ENCODE measurements around the gene TRIM71. TPM values are rescaled to one million over a fixed set of nuclear protein-coding genes. Genes with fewer than 3 reads are reported as not detected.
"Not testable (repeated sequence)": the region's sequence is repeated elsewhere in the genome, so short reads cannot be mapped to it uniquely, and the experiment has no call there.

TRIM71 gene
- total RNA-seq, 2 donors from 2014 or later: 154 to 169 TPM

DNA sequence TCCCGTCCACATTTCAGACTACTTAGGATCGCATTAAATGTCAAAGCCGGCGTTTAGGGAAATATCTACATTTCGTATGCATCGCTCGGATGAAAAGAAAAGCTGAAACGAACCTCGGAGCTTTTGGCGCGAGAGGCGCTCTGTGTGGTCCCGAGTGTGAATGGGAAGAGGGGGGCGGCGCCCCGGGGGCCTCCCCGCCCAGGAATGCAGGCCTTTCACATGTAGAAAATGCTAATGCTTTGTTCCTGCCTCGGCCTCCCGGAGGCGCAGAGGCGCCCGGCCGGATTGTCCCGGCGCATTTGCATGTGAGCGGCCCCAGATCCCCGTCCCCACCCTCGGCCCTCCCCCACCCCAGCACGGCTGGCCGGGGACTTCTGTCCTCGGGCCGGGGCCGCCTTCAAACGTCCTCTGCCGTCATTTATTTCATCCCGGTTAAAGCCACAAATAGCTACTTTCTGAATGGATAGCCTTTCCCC is 37.0 kb upstream of the TRIM71 start:
- peaks cover 29% of the 10 kb centered on the region for H3K4me1 Mint-ChIP-seq
- TF ChIP-seq, protein P1, sequence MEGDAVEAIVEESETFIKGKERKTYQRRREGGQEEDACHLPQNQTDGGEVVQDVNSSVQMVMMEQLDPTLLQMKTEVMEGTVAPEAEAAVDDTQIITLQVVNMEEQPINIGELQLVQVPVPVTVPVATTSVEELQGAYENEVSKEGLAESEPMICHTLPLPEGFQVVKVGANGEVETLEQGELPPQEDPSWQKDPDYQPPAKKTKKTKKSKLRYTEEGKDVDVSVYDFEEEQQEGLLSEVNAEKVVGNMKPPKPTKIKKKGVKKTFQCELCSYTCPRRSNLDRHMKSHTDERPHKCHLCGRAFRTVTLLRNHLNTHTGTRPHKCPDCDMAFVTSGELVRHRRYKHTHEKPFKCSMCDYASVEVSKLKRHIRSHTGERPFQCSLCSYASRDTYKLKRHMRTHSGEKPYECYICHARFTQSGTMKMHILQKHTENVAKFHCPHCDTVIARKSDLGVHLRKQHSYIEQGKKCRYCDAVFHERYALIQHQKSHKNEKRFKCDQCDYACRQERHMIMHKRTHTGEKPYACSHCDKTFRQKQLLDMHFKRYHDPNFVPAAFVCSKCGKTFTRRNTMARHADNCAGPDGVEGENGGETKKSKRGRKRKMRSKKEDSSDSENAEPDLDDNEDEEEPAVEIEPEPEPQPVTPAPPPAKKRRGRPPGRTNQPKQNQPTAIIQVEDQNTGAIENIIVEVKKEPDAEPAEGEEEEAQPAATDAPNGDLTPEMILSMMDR (conservative IDR thresholded peaks at IDR 0.05): peak; percentile 36
- Histone ChIP-seq H3K4me3 (ENCODE audit: low read length) (peak overlapping the region; percentile 90), H3K9me3 (ENCODE audit: control insufficient read depth, low read length) (no peaks in the 10 kb centered on the region), H3K36me3 (ENCODE audit: control insufficient read depth, insufficient read depth, low read length) (peaks cover 3% of the 10 kb centered on the region), H3K27me3 (ENCODE audit: control insufficient read depth, insufficient read depth, low read length, poor library complexity, severe bottlenecking) (no peaks in the 10 kb centered on the region), H3K27ac (ENCODE audit: low read depth, low read length) (peak overlapping the region; percentile 95), H3K4me1 (ENCODE audit: control insufficient read depth, insufficient read depth, low read length) (peaks cover 13% of the 10 kb centered on the region), H3K9ac (ENCODE audit: extremely low read depth, low read length, poor library complexity, severe bottlenecking) (peak overlapping the region; percentile 91)
- peaks cover 5% of the 10 kb centered on the region for H3K36me3 Mint-ChIP-seq (ENCODE audit: low read depth)
- peak overlapping the region; percentile 72 for H3K4me3 Mint-ChIP-seq
- H3K27ac Mint-ChIP-seq: peak overlapping the region; percentile 98
- WGBS, 2 experiments (ENCODE audit: insufficient coverage in 1 of 2, insufficient read length in 1 of 2): 0 to 3% methylated on average over 20 to 36 of the region's 36 CpGs
- no peaks in the 10 kb centered on the region for H3K27me3 Mint-ChIP-seq (ENCODE audit: insufficient read depth)
- peak; percentile 99 for DNase-seq
- H3K9me3 Mint-ChIP-seq: no peaks in the 10 kb centered on the region

DNA sequence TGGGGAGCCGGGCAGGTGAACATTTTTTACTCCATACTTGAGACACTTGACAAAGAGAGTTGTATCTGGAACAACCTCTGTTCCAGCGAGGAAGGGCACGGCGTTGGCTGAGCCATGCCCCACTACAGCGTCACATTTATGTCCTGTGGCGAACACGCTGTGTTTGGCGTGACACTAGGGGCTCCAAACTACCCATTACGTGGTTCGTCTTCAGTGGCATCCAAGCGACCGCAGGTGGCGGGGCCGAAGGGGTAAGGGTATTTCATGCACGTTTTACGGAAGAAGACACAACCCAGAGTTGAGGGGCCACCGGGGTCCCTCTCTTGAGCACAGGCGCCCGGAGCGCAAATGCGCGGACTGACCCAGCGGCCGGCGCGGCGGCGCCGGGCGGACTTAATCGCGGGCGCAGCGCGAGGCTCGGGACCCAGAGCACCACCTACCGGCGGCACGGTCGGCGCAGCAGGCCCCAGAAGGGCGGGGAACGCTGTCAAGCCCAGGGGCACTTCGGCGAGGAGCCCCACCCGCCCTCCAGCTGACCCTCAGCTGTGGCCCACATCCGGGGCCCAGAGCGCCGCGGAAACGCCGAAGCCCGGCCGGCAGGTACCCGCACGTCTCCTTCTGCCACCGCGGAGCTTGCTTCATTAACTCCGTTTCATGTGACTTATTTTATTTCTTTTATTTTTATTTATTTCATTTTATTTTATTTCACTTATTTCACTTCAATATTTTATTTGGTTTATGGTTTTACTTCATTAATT is 36.4 kb upstream of the TRIM71 start:
- Histone ChIP-seq H3K9me3 (ENCODE audit: control insufficient read depth, low read length) (no peaks in the 10 kb centered on the region), H3K9ac (ENCODE audit: extremely low read depth, low read length, poor library complexity, severe bottlenecking) (peak overlapping the region; percentile 91), H3K27me3 (ENCODE audit: control insufficient read depth, insufficient read depth, low read length, poor library complexity, severe bottlenecking) (no peaks in the 10 kb centered on the region), H3K4me3 (ENCODE audit: low read length) (peak overlapping the region; percentile 90), H3K36me3 (ENCODE audit: control insufficient read depth, insufficient read depth, low read length) (no peaks in the 10 kb centered on the region), H3K4me1 (ENCODE audit: control insufficient read depth, insufficient read depth, low read length) (peaks cover 13% of the 10 kb centered on the region), H3K27ac (ENCODE audit: low read depth, low read length) (peak overlapping the region; percentile 95)
- H3K9me3 Mint-ChIP-seq: no peaks in the 10 kb centered on the region
- H3K4me1 Mint-ChIP-seq: peaks cover 29% of the 10 kb centered on the region
- TF ChIP-seq, protein P1 (conservative IDR thresholded peaks at IDR 0.05): peak; percentile 91
- no peaks in the 10 kb centered on the region for H3K27me3 Mint-ChIP-seq (ENCODE audit: insufficient read depth)
- 0% methylated on average over 20 to 59 of the region's 59 CpGs for WGBS, 2 experiments (ENCODE audit: insufficient coverage in 1 of 2, insufficient read length in 1 of 2)
- peak; percentile 97 for DNase-seq
- peak overlapping the region; percentile 98 for H3K27ac Mint-ChIP-seq
- H3K4me3 Mint-ChIP-seq: peak overlapping the region; percentile 72
- H3K36me3 Mint-ChIP-seq (ENCODE audit: low read depth): peaks cover 4% of the 10 kb centered on the region

DNA sequence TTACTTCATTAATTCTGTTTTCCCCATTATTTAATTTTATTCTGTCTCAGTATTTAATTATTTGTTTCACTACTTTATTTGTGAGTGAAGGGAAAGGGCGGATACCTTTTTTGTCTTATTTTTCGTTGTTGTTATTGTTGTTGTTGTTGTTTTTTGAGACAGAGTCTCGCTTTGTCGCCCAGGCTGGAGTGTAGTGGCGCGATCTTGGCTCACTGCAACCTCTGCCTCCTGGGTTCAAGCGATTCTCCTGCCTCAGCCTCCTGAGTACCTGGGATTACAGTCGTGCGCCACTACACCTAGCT is 35.9 kb upstream of the TRIM71 start:
- H3K36me3 ChIP-seq (ENCODE audit: control insufficient read depth, insufficient read depth, low read length); DNase-seq; H3K4me3 ChIP-seq (ENCODE audit: low read length); H3K27ac ChIP-seq (ENCODE audit: low read depth, low read length); H3K9ac ChIP-seq (ENCODE audit: extremely low read depth, low read length, poor library complexity, severe bottlenecking); H3K9me3 ChIP-seq (ENCODE audit: control insufficient read depth, low read length); H3K36me3 Mint-ChIP-seq (ENCODE audit: low read depth); H3K27me3 Mint-ChIP-seq (ENCODE audit: insufficient read depth); H3K4me1 ChIP-seq (ENCODE audit: control insufficient read depth, insufficient read depth, low read length); H3K27me3 ChIP-seq (ENCODE audit: control insufficient read depth, insufficient read depth, low read length, poor library complexity, severe bottlenecking); H3K9me3 Mint-ChIP-seq: not testable (repeated sequence)
- 88 to 89% methylated on average over 5 to 9 of the region's 9 CpGs for WGBS, 2 experiments (ENCODE audit: insufficient coverage in 1 of 2, insufficient read length in 1 of 2)
- peak overlapping the region; percentile 20 for H3K27ac Mint-ChIP-seq
- H3K4me3 Mint-ChIP-seq: peak overlapping the region; percentile 72
- peaks cover 29% of the 10 kb centered on the region for H3K4me1 Mint-ChIP-seq
